HUDEP-2 (cell line): ENCODE data around the gene MRPL53.

Experiments used
- DNase-seq, 76 experiments: peaks; one replicate each; lab custom pipeline; 2025; ENCODE audit not compliant: unreplicated experiment in 76 of 76; lab: John Stamatoyannopoulos, UW

MRPL53 gene

GRCh38 chr2:74472086-74472944 is at the start of gene MRPL53:
Gene MRPL53, minus strand, starts transcription at chr2:74472680. Its CDS starts 20 bp downstream, at chr2:74472660.
- peak; percentile 25 to 93 (median 84) for DNase-seq

- DNase-seq, result no peak
Observed at GRCh38 chr2:74516650-74517049, 44.2 kb upstream of the MRPL53 start.

- peak in 74 of 76 experiments; percentile 26 to 91 (median 83) for DNase-seq
Observed at GRCh38 chr2:74515981-74516633, 43.6 kb upstream of the MRPL53 start.

- peak in 25 of 76 experiments; percentile 10 to 65 (median 30) for DNase-seq
Observed at GRCh38 chr2:74515271-74515980, 42.9 kb upstream of the MRPL53 start.

- DNase-seq, result peak in 5 of 76 experiments; percentile 10 to 29 (median 19)
Observed at GRCh38 chr2:74514368-74515270, 42.1 kb upstream of the MRPL53 start, which contains the start of gene TLX2. Gene TLX2, plus strand, starts transcription at chr2:74514450. Its CDS starts 357 bp downstream, at chr2:74514807.

GRCh38 chr2:74513605-74514367 is 41.3 kb upstream of the MRPL53 start:
- peak in 3 of 76 experiments; percentile 14 to 18 (median 16) for DNase-seq

- DNase-seq, result no peak
Observed at GRCh38 chr2:74512744-74513604, 40.5 kb upstream of the MRPL53 start.

GRCh38 chr2:74511104-74511989 is 38.9 kb upstream of the MRPL53 start:
- no peak for DNase-seq

- no peak for DNase-seq
Observed at GRCh38 chr2:74510272-74510671, 37.8 kb upstream of the MRPL53 start.

- peak in 2 of 76 experiments; percentile 18 for DNase-seq
Observed at GRCh38 chr2:74507926-74508520, 35.5 kb upstream of the MRPL53 start.

- peak; percentile 54 to 99 (median 93) for DNase-seq
Observed at GRCh38 chr2:74507145-74507925, 34.9 kb upstream of the MRPL53 start, which contains the start of gene PCGF1. Gene PCGF1, minus strand, starts transcription at chr2:74507695. Its CDS starts 27 bp downstream, at chr2:74507668.

- no peak for DNase-seq
Observed at GRCh38 chr2:74505448-74506246, 33.2 kb upstream of the MRPL53 start.

- no peak for DNase-seq
Observed at GRCh38 chr2:74504591-74504990, 32.1 kb upstream of the MRPL53 start.

- no peak for DNase-seq
Observed at GRCh38 chr2:74503506-74504475, 31.3 kb upstream of the MRPL53 start.
